GM19043 (cell line): ENCODE measurements around the gene EHD2.

ENCODE experiments used
- ATAC-seq: cut with Tn5 transposase; IDR thresholded peaks from one replicate; pipeline ENCODE4 v1.9.1; 2021; ENCODE audit warnings: low read depth; ENCODE audit not compliant: unreplicated experiment

EHD2 gene

DNA sequence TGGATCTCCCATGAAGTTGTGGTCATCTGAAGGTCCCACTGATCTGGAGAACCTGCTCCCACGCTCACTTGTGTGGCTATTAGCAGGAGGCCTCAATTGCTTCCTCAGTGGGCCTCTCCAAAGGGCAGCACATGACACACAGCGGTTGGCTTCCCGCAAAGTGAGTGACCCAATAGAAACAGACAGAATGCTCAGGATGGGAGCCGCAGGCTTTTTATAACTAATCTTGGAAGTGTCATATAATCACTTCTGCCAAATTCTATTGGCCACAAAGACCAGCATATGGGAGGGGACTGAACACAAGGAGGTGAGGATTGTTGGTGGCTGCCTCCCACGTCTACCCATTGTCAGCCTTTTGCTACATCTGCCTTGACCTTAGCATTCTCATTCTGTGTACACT, 22.1 kb upstream of the EHD2 start:
- no peak for ATAC-seq

- ATAC-seq, result no peak
Observed at GRCh38 chr19:47691782-47692181, 21.4 kb upstream of the EHD2 start.

- ATAC-seq, result no peak
Observed at GRCh38 chr19:47693489-47693888, 19.7 kb upstream of the EHD2 start.

- no peak for ATAC-seq
Observed at GRCh38 chr19:47693903-47694302, 19.3 kb upstream of the EHD2 start.

DNA sequence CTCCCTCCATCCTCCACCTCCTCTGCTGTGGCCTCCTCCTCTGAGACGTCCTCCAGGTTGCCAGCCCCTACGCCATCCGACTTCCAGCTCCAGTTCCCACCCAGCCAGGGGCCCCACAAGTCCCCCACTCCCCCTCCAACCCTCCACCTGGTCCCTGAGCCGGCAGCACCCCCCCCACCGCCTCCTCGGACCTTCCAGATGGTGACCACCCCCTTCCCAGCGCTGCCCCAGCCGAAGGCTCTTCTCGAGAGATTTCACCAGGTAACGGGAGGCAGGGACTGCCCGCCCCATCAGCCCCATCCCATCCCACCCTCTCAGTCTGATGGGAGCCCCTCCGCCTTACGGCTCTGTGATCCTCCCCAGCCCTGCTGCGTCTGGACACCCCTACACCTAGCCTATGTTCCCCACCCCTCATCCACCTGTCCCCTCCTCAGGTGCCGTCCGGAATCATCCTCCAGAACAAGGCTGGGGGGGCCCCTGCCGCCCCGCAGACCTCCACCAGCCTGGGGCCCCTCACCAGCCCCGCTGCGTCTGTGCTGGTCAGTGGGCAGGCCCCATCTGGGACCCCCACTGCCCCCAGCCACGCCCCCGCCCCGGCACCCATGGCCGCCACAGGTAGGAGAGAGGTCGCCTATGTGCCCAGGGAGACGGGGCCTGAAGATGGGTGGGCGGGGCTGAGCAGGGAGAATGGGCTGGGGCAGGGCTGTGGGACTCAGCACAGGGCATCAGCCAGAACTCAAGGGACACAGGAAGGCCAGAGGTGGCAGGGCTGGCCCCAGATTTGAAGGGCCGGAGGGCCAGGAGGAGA, 18.6 kb upstream of the EHD2 start:
- ATAC-seq, result no peak

DNA sequence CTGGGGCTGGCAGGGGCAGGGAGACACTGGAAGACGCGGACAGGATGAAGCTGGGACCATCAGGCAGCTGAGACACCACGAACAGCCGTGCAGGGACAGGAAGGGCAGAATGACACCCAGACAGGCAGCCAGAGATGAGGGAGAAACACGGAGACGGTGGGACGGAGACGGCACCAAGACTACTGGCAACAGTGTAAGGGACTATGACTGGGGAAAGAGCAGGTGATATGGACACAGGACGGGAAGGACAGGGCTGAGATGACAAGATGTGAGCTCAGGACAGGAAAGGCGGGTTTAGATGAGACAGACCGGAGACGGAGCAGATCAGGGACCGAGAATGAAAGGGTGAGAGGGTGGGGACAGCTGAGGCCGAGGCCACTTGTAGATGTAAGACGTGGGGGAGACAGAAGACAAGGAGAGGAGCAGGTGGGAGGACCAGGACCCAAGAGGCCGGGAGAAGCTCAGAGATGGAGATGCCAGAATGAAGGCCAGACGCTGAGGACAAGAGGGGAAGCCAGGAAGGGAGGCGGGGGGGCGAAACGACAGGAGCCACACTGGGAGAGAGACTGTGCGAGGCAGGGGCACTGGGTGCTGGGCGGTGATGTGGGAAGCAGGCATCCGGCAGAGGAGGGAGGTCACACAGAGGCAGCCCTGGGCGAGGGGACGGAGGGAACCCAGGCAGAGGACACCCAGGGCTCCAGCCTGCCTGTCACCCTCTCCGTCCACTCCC, 17.5 kb upstream of the EHD2 start:
- no peak for ATAC-seq

DNA sequence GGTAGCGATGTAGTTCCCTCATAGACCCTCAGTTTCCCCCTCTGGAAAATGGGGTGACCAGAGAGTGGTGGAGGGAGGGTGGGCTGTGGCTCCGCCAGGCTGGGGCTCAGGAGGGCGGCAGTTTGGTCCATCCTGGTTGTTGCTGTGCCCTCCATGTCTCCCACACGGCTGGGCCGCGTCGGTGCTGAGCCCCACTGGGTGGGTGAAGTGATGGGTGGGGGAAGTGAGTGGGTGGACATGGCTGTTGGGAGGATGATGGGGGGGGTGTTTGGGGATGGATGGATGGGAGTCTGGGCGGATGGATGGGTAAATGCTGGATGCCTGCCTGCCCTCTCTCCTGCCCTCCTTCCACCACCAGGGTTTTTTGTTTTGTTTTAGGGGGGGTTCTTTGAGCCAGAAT, 16.6 kb upstream of the EHD2 start:
- ATAC-seq, result no peak

DNA sequence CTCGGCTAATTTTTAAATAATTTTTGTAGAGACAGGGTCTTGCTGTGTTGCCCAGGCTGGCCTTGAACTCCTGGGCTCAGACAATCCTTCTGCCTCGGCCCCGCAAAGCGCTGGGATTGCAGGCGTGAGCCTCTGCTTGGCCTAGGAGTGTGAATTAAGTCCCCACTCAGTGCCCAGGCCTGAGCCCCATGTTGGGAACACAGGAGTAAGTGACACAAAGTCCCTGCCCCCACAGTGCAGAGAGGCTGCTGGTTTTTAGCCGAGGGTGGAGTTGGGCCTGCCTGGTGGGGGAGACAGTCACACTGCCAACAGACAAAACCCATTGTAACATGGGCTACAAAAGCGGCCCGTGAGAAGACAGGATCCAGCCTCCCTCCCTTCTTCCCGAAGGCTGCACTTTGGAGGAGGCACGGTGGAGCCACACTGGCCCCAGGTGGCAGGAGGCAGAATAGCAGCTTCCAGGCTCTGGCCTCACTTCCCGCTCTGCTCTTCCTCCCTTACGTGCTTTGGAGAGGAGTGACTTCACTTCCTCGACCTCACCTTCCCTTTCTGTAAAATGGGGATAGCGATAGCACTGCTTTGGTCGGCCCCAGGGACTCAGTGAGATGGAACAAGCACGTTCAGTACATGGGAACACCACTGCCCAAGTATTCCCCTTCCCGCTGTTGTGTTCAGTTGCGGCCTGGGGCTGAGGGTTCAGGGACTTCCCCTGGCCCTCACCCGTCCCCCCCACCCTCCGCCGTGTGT, 15.2 kb upstream of the EHD2 start:
- ATAC-seq, result no peak

DNA sequence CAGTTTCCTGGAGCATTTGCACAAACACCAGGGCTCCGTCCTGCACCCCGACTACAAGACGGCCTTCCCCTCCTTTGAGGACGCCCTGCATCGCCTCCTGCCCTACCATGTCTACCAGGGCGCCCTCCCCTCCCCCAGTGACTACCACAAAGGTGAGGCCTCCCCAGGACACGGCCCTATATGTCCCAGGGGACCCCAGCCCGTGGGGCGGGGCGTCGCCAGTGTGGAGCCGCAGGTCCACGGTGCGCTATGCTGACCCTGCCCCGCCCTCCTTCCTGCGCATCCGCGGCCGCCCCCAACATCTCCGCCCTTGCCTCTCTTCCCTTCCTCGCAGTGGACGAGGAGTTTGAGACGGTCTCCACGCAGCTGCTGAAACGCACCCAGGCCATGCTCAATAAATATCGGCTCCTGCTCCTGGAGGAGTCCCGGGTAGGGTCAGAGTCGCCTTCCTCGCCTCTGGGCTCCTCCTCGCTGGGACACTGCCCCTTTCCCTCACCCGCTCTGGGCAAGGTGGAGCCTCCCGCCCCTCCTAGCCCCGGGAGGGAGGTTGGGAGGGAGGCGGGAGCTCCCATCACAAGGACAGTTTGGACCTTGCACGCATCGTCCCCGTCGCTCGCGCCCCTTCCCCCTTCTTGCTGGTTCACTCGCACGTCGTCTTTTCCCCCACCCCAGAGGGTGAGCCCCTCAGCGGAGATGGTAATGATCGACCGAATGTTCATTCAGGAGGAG, 14.4 kb upstream of the EHD2 start:
- no peak for ATAC-seq

DNA sequence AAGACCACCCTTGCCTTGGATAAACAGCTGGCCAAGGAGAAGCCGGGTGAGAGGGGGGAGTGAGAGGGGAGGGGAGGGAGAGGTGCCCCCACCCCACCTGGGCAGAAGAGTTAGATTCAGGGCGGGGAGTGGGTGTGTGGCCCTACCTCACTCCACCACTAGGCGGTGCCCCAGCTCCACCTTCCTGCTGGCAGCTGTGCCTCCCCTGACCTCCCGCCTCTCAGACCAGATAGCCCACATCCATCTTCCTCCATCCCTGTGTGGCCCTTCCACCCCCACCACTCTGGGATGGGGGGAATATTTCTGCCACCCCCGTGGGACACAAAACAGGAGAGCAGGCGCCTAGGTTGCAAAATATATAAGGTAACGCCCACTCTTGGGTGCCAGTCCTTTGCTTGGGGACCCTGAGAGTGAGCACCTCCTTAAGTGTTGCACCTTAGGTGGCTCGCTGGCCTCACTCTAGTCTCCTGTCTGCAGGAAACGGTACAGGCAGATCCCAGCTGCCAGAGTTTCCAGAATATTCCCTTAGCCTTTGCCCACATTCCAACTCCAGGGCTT, 13.8 kb upstream of the EHD2 start:
- no peak for ATAC-seq

DNA sequence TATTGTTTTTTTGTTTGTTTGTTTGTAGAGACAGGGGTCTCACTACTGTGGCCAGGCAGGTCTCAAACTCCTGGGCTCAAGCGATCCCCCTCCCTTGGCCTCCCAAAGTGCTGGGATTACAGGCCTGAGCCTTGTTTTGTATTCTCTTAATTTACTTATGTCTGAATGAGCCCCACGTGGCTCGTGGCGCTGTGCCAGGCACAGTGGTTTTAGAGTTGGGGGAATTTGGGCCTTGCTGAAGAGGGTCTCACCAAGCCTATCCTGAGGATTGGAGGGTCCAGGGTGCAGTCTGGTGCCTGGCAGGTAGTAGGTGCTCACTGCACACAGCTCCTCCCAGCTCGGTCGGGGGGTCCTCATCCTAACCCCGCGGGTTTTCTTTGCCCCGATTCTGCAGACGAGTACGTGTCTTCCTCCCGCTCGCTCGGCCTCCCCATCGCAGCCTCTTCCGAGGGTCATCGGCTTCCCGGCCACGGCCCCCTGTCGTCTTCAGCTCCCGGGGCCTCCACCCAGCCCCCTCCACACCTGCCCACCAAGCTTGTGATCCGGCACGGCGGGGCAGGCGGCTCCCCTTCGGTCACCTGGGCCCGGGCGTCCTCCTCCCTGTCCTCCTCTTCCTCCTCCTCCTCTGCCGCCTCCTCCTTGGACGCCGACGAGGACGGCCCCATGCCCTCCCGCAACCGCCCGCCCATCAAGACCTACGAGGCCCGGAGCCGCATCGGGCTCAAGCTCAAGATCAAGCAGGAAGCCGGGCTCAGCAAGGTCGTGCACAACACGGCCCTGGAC, 12.1 kb upstream of the EHD2 start:
- ATAC-seq, result no peak

- no peak for ATAC-seq
Observed at GRCh38 chr19:47701717-47702552, 11.3 kb upstream of the EHD2 start.

- ATAC-seq, result no peak
Observed at GRCh38 chr19:47702671-47703070, 10.6 kb upstream of the EHD2 start.

GRCh38 chr19:47703301-47703700, 9.9 kb upstream of the EHD2 start:
- no peak for ATAC-seq

DNA sequence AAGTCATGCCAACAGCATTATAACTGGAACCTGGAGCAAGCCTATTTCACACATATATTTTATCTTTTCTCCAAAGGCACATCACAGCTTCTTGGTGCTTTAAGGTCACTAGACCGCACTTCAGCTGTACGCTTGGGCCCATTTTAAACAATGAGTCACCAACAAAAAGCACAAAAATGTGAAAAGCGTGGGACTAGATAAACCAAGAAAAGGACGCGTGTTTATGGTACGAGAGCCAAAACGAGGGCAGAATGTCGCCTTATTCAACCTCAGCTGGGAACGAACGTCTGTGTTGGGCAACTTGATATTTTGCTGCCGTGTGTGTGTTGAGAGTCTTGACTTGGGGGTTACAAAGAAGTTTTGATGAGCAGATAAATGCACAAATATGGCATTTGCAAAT, 9.2 kb upstream of the EHD2 start:
- no peak for ATAC-seq

GRCh38 chr19:47704656-47705055, 8.6 kb upstream of the EHD2 start:
- ATAC-seq, result no peak

DNA sequence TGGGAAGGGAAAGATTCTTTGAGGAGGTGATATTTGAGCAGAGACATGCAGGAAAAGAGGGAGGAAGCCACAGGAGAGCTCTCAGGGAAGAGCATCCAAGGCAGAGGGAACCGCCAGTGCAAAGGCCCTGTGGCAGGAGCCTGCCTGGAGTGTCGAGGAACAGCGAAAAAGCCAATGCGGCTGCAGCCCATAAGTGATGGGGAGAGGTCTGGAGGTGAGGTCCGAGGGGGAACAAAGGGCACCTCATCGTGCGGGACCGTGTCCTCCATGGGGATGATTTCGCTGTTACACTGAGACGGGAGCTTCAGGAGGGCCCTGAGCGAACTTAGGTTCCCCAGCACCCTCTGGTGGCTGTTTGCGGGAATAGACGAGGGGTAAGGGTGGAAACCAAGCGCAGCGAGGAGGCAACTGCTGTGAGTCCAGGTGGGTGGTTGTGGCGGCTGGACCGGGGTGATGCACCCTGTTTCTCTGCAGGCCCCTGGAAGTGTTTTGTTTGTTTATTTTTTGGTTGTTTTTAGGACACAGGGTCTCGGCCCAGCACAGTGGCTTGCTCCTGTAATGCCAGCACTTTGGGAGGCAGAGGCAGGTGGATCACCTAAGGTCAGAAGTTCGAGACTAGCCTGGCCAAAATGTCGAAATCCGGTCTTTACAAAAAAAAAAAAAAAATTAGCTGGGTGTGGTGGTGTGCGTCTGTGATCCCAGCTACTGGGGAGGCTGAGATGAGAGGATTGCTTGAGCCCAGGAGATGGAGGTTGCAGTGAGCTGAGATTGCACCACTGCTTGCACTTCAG, 5.9 kb upstream of the EHD2 start:
- no peak for ATAC-seq

- ATAC-seq, result no peak
Observed at GRCh38 chr19:47711652-47712242, 1.5 kb upstream of the EHD2 start.
